ENCODE data around the gene CCT2. TPM values are rescaled to one million over a fixed set of nuclear protein-coding genes. Genes with fewer than 3 reads are reported as not detected.

CCT2 gene
- total and polyA plus RNA-seq, 12 donors, result 41.3 to 190 (median 84.6) TPM

GRCh38 chr12:69608114-69608513, 22.9 kb downstream of the CCT2 start:
- WGBS, 2 donors, result 24 to 30% methylated on average over 2 of the region's 2 CpGs
- Histone ChIP-seq H3K27ac (peak overlapping the region in 7 of 10 donors; percentile 17 to 79 (median 65)), H3K4me3 (peak overlapping the region in 9 of 10 donors; percentile 27 to 56 (median 45)), H3K27me3 (no peaks in the 10 kb centered on the region), H3K4me1 (peaks cover 0 to 22% (median 5%) of the 10 kb centered on the region in 9 donors), H3K36me3 (peaks cover 0 to 8% (median 0%) of the 10 kb centered on the region in 9 donors), H3K9me3 (no peaks in the 10 kb centered on the region)
- ATAC-seq (no peak), DNase-seq (no peak)
- intact Hi-C loops (cut with DNase I), result loop anchor here in 1 of 10 donors (5.0 kb wide), 1 partner anchor 34 kb away; no protein-coding TSS in a partner anchor
- no peak for TF ChIP-seq CTCF (IDR thresholded peaks at IDR 0.05)

- H3K27me3 ChIP-seq, result no peaks in the 10 kb centered on the region
- H3K4me3 ChIP-seq, result peak overlapping the region in 9 of 10 donors; percentile 27 to 56 (median 45)
- DNase-seq (no peak), ATAC-seq (peak in 7 of 8 donors; percentile 19 to 64 (median 31))
- H3K9me3 ChIP-seq, result peaks cover 0 to 5% (median 0%) of the 10 kb centered on the region in 11 donors
- H3K36me3 ChIP-seq, result no peaks in the 10 kb centered on the region
- 50 to 66% methylated on average over 15 of the region's 15 CpGs for WGBS, 2 donors
- peaks cover 0 to 17% (median 5%) of the 10 kb centered on the region in 9 donors for H3K4me1 ChIP-seq
- peak overlapping the region in 9 of 10 donors; percentile 29 to 79 (median 73) for H3K27ac ChIP-seq
- intact Hi-C loops (cut with DNase I), result no loop called here
- no peak for TF ChIP-seq CTCF (IDR thresholded peaks at IDR 0.05)
Measured at GRCh38 chr12:69610126-69610525, 24.9 kb downstream of the CCT2 start.

DNA sequence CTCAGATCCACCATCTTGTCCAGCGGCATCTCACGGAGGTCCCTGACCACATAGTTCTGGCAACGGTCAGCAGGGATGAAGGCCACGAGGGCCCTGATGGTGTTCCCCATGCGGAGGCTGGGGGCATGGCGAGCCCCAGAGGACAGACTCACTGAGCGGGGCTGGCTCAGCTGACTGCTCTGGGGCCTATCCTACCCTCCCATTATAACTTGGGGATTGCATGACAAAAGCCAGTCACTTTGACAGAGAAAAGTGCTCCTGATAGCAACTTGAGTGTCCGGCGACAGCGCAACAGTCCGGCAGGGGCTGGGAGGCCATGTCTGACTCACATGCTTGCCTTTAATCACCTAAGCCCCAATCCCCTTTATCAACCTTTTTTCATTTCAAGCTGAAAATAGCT, 25.5 kb downstream of the CCT2 start, which contains the start of gene LRRC10:
LRRC10 (minus strand) TSS at position 179 of the 400 bp plus-strand sequence; CDS start at position 110, 69 bp downstream.
- peak within 1 kb of the TSS in 9 of 10 donors; percentile 27 to 56 (median 45) for H3K4me3 ChIP-seq

GRCh38 chr12:69613351-69613750, 28.1 kb downstream of the CCT2 start:
- Histone ChIP-seq H3K36me3 (no peaks in the 10 kb centered on the region), H3K4me3 (peak overlapping the region in 5 of 10 donors; percentile 35 to 56 (median 39)), H3K27ac (peak overlapping the region in 6 of 10 donors; percentile 39 to 78 (median 70)), H3K27me3 (no peaks in the 10 kb centered on the region), H3K9me3 (peaks cover 0 to 5% (median 0%) of the 10 kb centered on the region in 11 donors), H3K4me1 (peaks cover 0 to 13% (median 0%) of the 10 kb centered on the region in 9 donors)
- DNase-seq, result no peak
- peak in 3 of 8 donors; percentile 15 to 33 (median 16) for ATAC-seq
- intact Hi-C loops (cut with DNase I), result no loop called here
- no peak for TF ChIP-seq CTCF (IDR thresholded peaks at IDR 0.05)

More for the DNA sequence above, 25.5 kb downstream of the CCT2 start, which contains the start of gene LRRC10:
- Histone ChIP-seq H3K27me3 (no peaks in the 10 kb centered on the region), H3K4me1 (peaks cover 0 to 17% (median 0%) of the 10 kb centered on the region in 9 donors), H3K9me3 (peaks cover 0 to 5% (median 0%) of the 10 kb centered on the region in 11 donors), H3K27ac (peak within 1 kb of the TSS in 9 of 10 donors; percentile 29 to 79 (median 73)), H3K36me3 (no peaks in the 10 kb centered on the region)
- DNase-seq (peak; percentile 50 to 66), ATAC-seq (peak; percentile 76 to 92 (median 84))
- intact Hi-C loops (cut with DNase I), result no loop called here
- 58 to 65% methylated on average over 11 of the region's 11 CpGs for WGBS, 2 donors
- TF ChIP-seq CTCF (IDR thresholded peaks at IDR 0.05), result peak in 1 of 9 donors; percentile 9

Data from heart right ventricle (tissue), 16 donors.